HG02840 (cell line): ENCODE data around the gene MS4A10.
A peak's percentile ranks its signal among the peaks of the same experiment; 100 is the strongest.
"Not testable (repeated sequence)": the region's sequence is repeated elsewhere in the genome, so short reads cannot be mapped to it uniquely, and the experiment has no call there.

Experiments used
- ATAC-seq: cut with Tn5 transposase; IDR thresholded peaks from one replicate; pipeline ENCODE4 v1.9.1; 2021; ENCODE audit warnings: mild to moderate bottlenecking, moderate library complexity, moderate number of reproducible peaks; ENCODE audit not compliant: unreplicated experiment, low FRiP score

The MS4A10 gene

GRCh38 chr11:60785136-60785535 lies at the start of gene MS4A10:
Gene MS4A10 (plus strand): TSS chr11:60785333. CDS start chr11:60790336, 5,003 bp downstream.
- ATAC-seq: no peak

- ATAC-seq: no peak
Measured at GRCh38 chr11:60739114-60739513, 46.0 kb upstream of the MS4A10 start.

GRCh38 chr11:60740573-60740972 lies 44.6 kb upstream of the MS4A10 start:
- ATAC-seq: no peak

DNA sequence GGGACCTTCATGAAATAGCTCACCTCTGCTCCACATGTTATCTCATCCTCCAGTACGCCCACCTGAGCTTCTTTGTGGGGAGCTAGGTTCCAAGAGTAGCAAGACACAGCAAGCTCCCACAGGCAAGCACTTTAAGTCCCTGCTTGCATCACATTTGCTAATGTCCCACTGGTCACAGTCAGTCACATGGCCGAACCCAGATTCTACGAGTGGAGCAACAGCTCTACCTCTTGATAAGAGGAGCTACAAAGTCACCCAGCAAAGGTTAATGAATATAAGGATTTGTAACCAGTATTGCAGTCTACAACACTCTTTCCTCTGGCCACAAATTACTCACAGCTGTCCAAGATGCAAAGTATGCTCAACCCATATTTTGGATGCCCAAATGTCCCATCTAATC lies 43.7 kb upstream of the MS4A10 start:
- no peak for ATAC-seq

GRCh38 chr11:60743058-60743457 lies 42.1 kb upstream of the MS4A10 start:
- ATAC-seq: no peak

DNA sequence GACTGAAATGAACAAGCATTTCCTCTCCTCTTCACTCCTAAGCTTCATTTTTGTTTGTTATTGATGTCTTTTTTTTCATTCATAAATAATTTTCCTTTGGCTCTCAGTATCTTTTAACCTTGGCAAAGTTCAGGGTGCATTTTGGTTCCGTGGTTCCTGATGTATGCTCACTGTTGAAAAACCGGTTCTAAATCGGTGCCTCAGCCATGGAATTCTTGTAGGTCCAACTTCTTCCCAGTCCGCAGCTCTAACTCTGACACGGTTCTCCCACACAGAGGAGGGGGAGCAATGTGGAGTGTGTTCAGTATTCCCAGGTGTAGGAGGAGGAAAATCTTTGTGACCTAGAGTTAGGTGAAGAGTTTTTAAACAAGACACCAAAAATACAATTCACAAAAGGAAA lies 41.0 kb upstream of the MS4A10 start:
- ATAC-seq: no peak

DNA sequence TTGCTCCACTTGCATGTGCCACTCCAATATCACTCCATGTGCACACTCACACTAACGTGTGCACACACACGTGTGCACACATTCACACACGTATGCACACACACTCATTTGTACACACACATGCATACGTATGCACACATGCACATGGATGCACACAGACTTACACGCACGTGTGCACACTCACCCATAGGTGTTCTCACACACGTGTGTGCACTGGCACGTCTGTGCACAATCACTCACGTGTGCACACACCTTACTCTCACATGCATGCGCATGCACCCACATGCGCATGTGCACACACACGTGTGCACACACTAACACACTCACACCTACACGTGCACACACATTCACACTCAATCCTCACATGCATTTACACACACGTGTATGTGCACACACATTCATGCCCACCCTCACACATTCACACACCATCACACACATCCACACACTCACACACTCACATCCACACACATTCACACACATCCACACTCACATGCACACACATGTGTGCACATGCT lies 37.7 kb upstream of the MS4A10 start:
- no peak for ATAC-seq

GRCh38 chr11:60748225-60748624 lies 36.9 kb upstream of the MS4A10 start:
- no peak for ATAC-seq

GRCh38 chr11:60748821-60749220 lies 36.3 kb upstream of the MS4A10 start:
- no peak for ATAC-seq

GRCh38 chr11:60750911-60751310 lies 34.2 kb upstream of the MS4A10 start:
- ATAC-seq: no peak

GRCh38 chr11:60753309-60753708 lies 31.8 kb upstream of the MS4A10 start:
- no peak for ATAC-seq

- ATAC-seq: no peak
Measured at GRCh38 chr11:60754887-60755286, 30.2 kb upstream of the MS4A10 start.

- ATAC-seq: no peak
Measured at GRCh38 chr11:60756307-60757032, 28.7 kb upstream of the MS4A10 start, which contains the start of gene MS4A15. Gene MS4A15 (plus strand): TSS chr11:60756867. CDS start chr11:60763734, 6,867 bp downstream.

DNA sequence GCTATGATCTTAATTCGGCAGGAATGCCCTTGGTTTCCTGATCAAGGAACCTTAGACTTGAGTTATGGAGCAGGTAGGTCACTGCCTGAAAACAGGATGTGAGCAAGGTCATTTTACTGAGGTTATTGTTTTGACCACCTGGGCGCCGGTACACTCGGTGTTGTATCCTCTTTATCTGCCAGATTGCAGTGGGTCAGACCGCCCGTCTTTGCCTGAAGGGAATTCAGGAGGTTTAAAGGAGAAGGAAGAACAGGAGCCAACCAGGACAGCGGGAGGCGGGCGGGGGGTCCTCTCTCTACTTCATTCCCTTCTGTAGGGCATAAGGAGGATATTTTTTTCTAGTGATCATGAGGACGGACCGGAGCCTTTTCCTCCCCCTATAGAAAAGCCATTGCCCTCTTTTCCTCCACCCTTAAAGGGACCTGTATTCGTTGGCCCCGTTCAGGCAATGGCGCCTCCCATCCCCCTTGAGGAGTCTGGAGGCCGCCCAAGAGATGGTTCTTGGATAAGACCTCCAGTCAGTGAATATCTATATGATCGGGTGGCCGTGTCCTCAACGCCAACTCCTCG lies 27.8 kb upstream of the MS4A10 start:
- no peak for ATAC-seq

DNA sequence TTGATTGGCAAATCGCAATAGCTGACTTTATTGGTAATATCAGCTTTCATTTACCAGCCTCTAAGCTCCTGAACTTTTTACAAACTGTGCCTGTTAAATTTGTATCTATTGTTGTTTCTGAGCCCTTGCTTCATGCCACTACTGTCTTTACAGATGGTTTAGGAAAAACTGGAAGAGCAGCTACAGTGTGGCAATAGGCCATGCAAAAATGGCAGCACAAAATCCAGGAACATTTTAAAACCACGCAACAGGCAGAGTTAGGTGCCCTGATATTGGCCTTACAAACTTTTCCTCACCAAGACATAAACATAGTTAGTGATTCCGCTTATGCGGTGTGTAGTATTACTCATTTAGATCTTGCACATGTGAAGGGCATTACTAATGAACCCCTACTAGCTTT lies 26.5 kb upstream of the MS4A10 start:
- not testable (repeated sequence) for ATAC-seq

DNA sequence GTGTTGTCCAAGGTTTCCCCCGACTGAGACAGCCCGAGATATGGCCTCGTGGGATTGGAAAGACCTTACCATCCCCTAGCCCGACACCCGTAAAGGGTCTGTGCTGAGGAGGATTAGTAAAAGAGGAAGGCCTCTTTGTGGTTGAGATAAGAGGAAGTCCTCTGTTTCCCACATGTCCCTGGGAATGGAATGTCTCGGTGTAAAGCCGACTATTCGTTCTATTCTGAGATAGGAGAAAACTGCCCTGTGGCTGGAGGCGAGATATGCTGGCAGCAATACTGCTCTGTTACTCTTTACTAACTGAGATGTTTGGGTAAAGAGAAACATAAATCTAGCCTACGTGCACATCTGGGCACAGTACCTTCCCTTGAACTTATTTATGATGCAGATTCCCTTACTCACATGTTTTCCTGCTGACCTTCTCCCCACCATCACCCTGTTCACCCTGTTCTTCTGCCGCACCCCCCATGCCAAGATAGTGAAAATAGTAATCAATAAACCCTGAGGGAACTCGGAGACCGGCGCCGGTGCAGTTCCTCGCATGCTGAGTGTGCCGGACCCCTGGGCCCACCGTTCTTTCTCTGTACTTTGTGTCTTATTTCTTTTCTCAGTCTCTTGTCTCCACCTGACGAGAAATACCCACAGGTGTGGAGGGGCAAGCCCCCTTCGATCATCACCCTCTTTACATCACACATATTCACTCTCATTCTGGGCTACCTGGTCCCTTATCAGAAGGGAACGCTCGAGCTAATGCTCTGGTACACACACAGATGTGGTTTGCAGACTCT lies 25.5 kb upstream of the MS4A10 start:
- not testable (repeated sequence) for ATAC-seq

DNA sequence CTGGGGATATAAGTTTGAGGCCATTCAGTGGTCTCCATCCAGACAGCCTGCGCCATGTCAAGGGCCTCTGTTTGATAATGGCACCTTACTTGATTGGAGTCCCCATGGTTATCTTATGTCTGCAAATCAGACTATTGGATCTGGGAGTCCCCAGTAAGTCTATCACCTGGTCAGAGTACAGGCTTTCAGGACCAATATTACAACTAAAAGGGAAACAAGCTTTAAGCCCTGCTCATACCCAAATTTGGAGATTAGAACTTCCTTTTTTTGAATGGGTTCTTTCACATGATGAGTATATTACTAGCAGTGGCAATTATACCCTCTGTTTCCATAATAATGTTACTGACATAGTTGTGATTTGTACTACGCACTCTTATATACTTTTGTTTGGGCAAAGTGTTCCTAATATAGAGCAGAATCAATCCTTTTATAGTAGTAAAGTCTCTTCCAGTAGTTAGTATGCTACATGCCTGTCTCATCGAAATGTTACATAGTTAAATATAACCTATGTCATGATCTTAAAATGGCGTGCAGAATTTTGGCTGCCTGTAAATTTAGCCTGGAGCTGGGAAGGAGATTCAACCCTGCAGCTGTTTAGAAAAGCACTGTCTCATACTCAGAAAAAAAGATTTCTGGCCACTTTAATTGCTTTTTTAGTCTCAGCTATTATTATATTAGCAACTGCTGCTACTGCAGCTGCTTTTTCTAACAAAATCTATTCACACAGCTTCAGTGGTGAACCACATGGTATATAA lies 23.5 kb upstream of the MS4A10 start:
- ATAC-seq: no peak

DNA sequence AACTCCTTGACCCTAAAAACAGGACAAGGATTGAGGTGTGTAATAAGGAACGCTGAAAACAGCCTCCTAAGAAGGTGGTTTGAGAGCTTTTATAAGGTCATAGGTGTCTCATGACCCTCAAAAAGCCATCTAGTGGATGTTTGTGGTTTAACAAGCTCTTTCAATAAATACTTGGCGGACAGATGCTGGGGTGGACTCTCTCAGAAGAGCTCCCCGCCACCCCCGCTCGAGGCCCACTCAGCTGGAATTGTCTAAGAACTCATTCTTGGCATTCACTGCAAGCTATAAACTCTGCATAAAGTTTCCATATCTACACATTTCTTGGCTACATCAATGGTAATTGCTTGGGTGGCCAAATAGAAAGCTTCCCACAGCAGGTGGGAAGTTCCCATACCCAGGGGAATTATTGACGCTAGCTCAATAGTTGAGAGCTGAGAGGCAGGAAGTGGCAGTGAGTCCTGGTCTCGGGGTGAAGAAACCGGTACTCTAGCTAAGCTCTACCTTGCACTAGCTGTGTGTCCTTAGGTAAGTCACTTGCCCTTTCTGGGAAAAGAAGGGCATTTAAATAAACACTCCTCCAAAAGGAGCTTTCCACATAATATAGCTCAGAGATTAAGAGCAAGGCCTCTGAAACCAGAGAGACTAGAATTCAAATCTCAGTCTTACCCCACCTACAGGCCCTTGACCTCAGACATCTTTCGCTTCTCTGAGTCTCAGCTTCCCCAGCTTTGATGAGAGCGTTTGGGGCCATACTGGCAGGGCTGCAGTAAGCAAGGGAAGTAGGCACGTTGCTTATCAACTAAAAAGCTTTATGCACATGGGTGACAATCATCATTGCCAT lies 22.1 kb upstream of the MS4A10 start:
- peak; percentile 62 for ATAC-seq

DNA sequence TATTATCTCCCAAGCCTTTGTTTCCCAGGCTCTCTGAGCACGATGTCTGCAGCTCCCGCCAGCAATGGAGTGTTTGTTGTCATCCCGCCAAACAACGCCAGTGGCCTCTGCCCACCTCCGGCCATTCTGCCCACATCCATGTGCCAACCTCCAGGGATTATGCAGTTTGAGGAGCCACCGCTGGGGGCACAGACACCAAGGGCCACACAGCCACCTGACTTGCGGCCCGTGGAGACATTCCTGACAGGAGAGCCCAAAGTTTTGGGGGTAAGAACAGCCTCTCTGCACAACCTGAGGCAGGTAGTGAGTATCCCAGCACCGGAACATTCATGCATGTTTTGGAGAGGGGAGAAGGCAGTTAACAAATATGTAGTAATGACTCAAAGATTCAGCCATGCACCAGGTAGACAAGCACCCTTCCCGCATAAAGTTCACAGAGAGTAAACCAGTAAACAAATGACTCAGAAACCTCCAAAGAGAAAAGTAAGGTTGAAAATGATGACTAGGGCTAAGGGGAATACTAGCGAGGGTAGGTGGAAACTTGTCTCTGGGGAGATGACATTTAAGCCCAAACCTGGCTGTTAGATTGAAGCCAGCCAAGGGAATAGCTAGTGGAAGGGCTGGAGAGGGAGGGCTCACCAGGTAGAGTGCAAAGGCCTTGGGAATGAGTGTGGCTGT lies 21.3 kb upstream of the MS4A10 start:
- ATAC-seq: no peak
